GM12878 (cell line): Measurements from ENCODE around the gene CDK15. TPM values are rescaled to one million over a fixed set of nuclear protein-coding genes. Genes with fewer than 3 reads are reported as not detected.

Experiments used
- ATAC-seq: fragments of 200-7000 bp; cut with Tn5 transposase; 3 replicates; pipeline ENCODE4 v1.9.1; 2020; ENCODE audit warnings: mild to moderate bottlenecking, moderate library complexity
- BruUV-seq: library from RNA; stranded (reverse); fragments of 400-500 nt; replicated peaks from 2 replicates; lab custom pipeline; 2021; lab: Mats Ljungman, UMichigan
- CTCF ChIA-PET: fragments of 300-600 bp; sonication (Branson Sonifier 250); formaldehyde crosslinking; extraction: SDS; loops from one replicate; lab custom pipeline; 2021; ENCODE audit warnings: inconsistent platforms; lab: Yijun Ruan, JAX
- POLR2A ChIA-PET: fragments of 350-600 bp; formaldehyde crosslinking; extraction: SDS; loops from one replicate; lab custom pipeline; 2021; ENCODE audit warnings: inconsistent platforms; lab: Charles Lee
- RAD21 ChIA-PET: fragments of 300-600 bp; sonication (Branson Sonifier 250); formaldehyde crosslinking; loops from one replicate; lab custom pipeline; 2023; ENCODE audit warnings: antibody characterized with exemption; ENCODE audit not compliant: unreplicated experiment; lab: Charles Lee
- SMC1A ChIA-PET: fragments of 300-600 bp; sonication (Branson Sonifier 250); formaldehyde crosslinking; loops from one replicate; lab custom pipeline; 2023; ENCODE audit not compliant: unreplicated experiment, uncharacterized antibody; lab: Charles Lee
- DNase-seq: peaks from one replicate; pipeline ENCODE4 v3.0.0-alpha.2; 2011; ENCODE audit warnings: low read depth, low spot score
- FAIRE-seq: peaks from 3 replicates; lab custom pipeline; 2011; peaks lifted over from hg19 to GRCh38; lab: Jason Lieb, UNC
- H2AFZ ChIP-seq: 2 replicates; pipeline ENCODE4 v1.6.0; 2011; ENCODE audit warnings: low read depth, low read length, control low read depth; ENCODE audit not compliant: control insufficient read depth
- H3K27ac ChIP-seq: 2 replicates; pipeline ENCODE4 v1.5.1; 2011; ENCODE audit warnings: control low read depth; ENCODE audit not compliant: control insufficient read depth, insufficient read depth
- H3K27me3 ChIP-seq, 2 experiments: replicated peaks in 1 of 2; 2 replicates each; pipeline versions ENCODE4 v1.6.0 to v1.6.1; 2011; ENCODE audit warnings: low read length in 1 of 2; ENCODE audit not compliant: control insufficient read depth in 2 of 2, insufficient read depth in 2 of 2
- H3K36me3 ChIP-seq, 2 experiments: 2 replicates each; pipeline ENCODE4 v1.5.1; 2011; ENCODE audit warnings: low read length in 1 of 2; ENCODE audit not compliant: control insufficient read depth in 2 of 2, insufficient read depth in 2 of 2
- H3K4me1 ChIP-seq: 2 replicates; pipeline ENCODE4 v1.6.1; 2011; ENCODE audit warnings: mild to moderate bottlenecking, low read length, moderate library complexity, mixed read lengths; ENCODE audit not compliant: control insufficient read depth, insufficient read depth
- H3K4me2 ChIP-seq: 2 replicates; pipeline ENCODE4 v1.6.0; 2011; ENCODE audit warnings: control low read depth; ENCODE audit not compliant: control insufficient read depth, insufficient read depth
- H3K4me3 ChIP-seq: fragments of 200-600 bp; sonication (generic); 2 replicates; pipeline ENCODE4 v1.5.1; 2016
- H3K79me2 ChIP-seq: 2 replicates; pipeline ENCODE4 v1.6.0; 2011; ENCODE audit warnings: low read length; ENCODE audit not compliant: control insufficient read depth, insufficient read depth
- H3K9ac ChIP-seq: 2 replicates; pipeline ENCODE4 v1.8.0; 2011; ENCODE audit warnings: low read length, control low read depth, mixed read lengths; ENCODE audit not compliant: control insufficient read depth, insufficient read depth
- H3K9me3 ChIP-seq: replicated peaks from 3 replicates; pipeline ENCODE4 v1.5.1; 2011; ENCODE audit warnings: mild to moderate bottlenecking, low read length; ENCODE audit not compliant: control insufficient read depth, insufficient read depth
- H4K20me1 ChIP-seq: 2 replicates; pipeline ENCODE4 v1.6.0; 2011; ENCODE audit not compliant: control insufficient read depth, insufficient read depth
- BHLHE40 ChIP-seq, 2 experiments: fragments of 450-650 bp in 1 of 2; IDR thresholded peaks; 2 replicates each; pipeline ENCODE4 v1.6.1; 2011 to 2017; ENCODE audit warnings: low read depth in 2 of 2, borderline replicate concordance in 1 of 2, improper control_type of control experiment in 1 of 2, low read length in 1 of 2, mild to moderate bottlenecking in 1 of 2
- CHD1 ChIP-seq: IDR thresholded peaks from 2 replicates; pipeline ENCODE4 v1.6.1; 2012; ENCODE audit warnings: low read depth, low read length, improper control_type of control experiment
- ETV6 ChIP-seq, 2 experiments: fragments of 450-650 bp in 1 of 2; IDR thresholded peaks in 1 of 2; conservative IDR thresholded peaks in 1 of 2; 2 replicates each; pipeline ENCODE4 v1.6.1; 2014; ENCODE audit warnings: antibody characterized with exemption in 1 of 2, borderline replicate concordance in 1 of 2, low read depth in 1 of 2, mild to moderate bottlenecking in 1 of 2, moderate library complexity in 1 of 2
- FOS ChIP-seq: IDR thresholded peaks from 3 replicates; pipeline ENCODE4 v1.6.1; 2011; ENCODE audit warnings: borderline replicate concordance; ENCODE audit not compliant: insufficient read length; ENCODE audit errors: extremely low read depth
- FOXM1 ChIP-seq: IDR thresholded peaks from 2 replicates; pipeline ENCODE4 v1.6.1; 2012; ENCODE audit warnings: low read depth, mild to moderate bottlenecking, inconsistent platforms, low read length, moderate library complexity
- HCFC1 ChIP-seq: fragments of 150-350 bp; IDR thresholded peaks from 2 replicates; pipeline ENCODE4 v1.6.1; 2014; ENCODE audit warnings: low read length
- HSF1 ChIP-seq: fragments of 150-350 bp; IDR thresholded peaks from 2 replicates; pipeline ENCODE4 v1.6.1; 2014; ENCODE audit warnings: mild to moderate bottlenecking, low read depth, low read length
- MTA3 ChIP-seq: IDR thresholded peaks from 2 replicates; pipeline ENCODE4 v1.6.1; 2012; ENCODE audit warnings: low read length, inconsistent platforms, borderline replicate concordance
- MYC ChIP-seq: IDR thresholded peaks from 2 replicates; pipeline ENCODE4 v1.6.1; 2011; ENCODE audit warnings: mild to moderate bottlenecking, low read length, moderate library complexity, inconsistent platforms; ENCODE audit not compliant: insufficient read depth, insufficient replicate concordance, insufficient read length, severe bottlenecking
- NFXL1 ChIP-seq: fragments of 450-650 bp; IDR thresholded peaks from 2 replicates; pipeline ENCODE4 v1.6.1; 2017; ENCODE audit warnings: antibody characterized with exemption, mild to moderate bottlenecking, borderline replicate concordance
- NR2F1 ChIP-seq: fragments of 450-650 bp; conservative IDR thresholded peaks from 2 replicates; pipeline ENCODE4 v1.6.1; 2017; ENCODE audit warnings: mild to moderate bottlenecking
- PAX8 ChIP-seq: fragments of 450-650 bp; IDR thresholded peaks from 2 replicates; pipeline ENCODE4 v1.6.1; 2017; ENCODE audit warnings: mild to moderate bottlenecking, moderate library complexity
- PKNOX1 ChIP-seq: fragments of 450-650 bp; IDR thresholded peaks from 2 replicates; pipeline ENCODE4 v1.6.1; 2016; ENCODE audit warnings: mild to moderate bottlenecking
- SUZ12 ChIP-seq: fragments of 200-600 bp; sonication (generic); IDR thresholded peaks from one replicate; pipeline ENCODE4 v1.6.1; 2018; ENCODE audit warnings: antibody characterized with exemption, mild to moderate bottlenecking; ENCODE audit not compliant: unreplicated experiment
- YBX1 ChIP-seq: fragments of 450-650 bp; IDR thresholded peaks from 2 replicates; pipeline ENCODE4 v1.6.1; 2016; ENCODE audit warnings: antibody characterized with exemption
- ZBTB33 ChIP-seq: fragments of 450-650 bp; IDR thresholded peaks from 2 replicates; pipeline ENCODE4 v1.6.1; 2017; ENCODE audit warnings: mild to moderate bottlenecking
- WGBS: methylation state at CpG from one replicate; pipeline ENCODE4 v1.1.6; 2016; ENCODE audit warnings: low lambda C conversion rate; ENCODE audit not compliant: insufficient replicate concordance, insufficient coverage; ENCODE audit errors: missing lambda C conversion rate; 5-methylcytosine and 5-hydroxymethylcytosine counted together
- in situ Hi-C: fragments of 300-500 bp; cut with MboI; formaldehyde crosslinking; loops from 9 replicates; pipeline ENCODE4 v1.14.3; 2018; ENCODE audit warnings: mixed read lengths
- intact Hi-C: fragments of 100-400 bp; cut with micrococcal nuclease; formaldehyde crosslinking; loops from one replicate; pipeline ENCODE4 v1.14.2; 2022; ENCODE audit not compliant: unreplicated experiment
- polyA plus RNA-seq, 11 experiments: library from polyadenylated mRNA; depleted of rRNA in 4 of 11; unstranded in 6 of 11; stranded (reverse) in 5 of 11; fragments of >200 nt; fragmentation: Nextera tagmentation in 4 of 11; fragmentation: Illumina TruSeq in 1 of 11; extraction: Ambion mirVana in 4 of 11; extraction: Trizol in 1 of 11; gene quantifications; 1 replicate in 1 of 11; 2 replicates in 10 of 11; pipeline versions ENCODE4 v1.2.1 to v1.2.3, GENCODE V29; 2011 to 2016; ENCODE audit warnings: inconsistent platforms in 2 of 11, missing spikeins in 2 of 11, low read depth in 1 of 11
- total RNA-seq, 4 experiments: library from RNA; depleted of rRNA in 3 of 4; stranded (reverse); fragments of >200 nt in 3 of 4; fragmentation: Illumina TruSeq in 1 of 4; extraction: Trizol in 1 of 4; gene quantifications; 2 replicates each; pipeline versions ENCODE4 v1.2.1 to v1.2.3, GENCODE V29; 2013 to 2021

The CDK15 gene
- total and polyA plus RNA-seq, 10 of the 15 experiments (the other 5 are each of a cell fraction or from before 2014, with no cell fraction given), result 0.01 to 0.04 TPM; not detected in 8

- intact Hi-C loops (no loop called here), in situ Hi-C loops (no loop called here)
- H3K9me3 ChIP-seq, result no peaks in the 10 kb centered on the region
- POLR2A ChIA-PET, result interaction anchor here (0.7 kb wide), 1 partner anchor 12 kb away, joined by 3 read pairs; no protein-coding TSS in a partner anchor
- no peak overlapping the region for H3K4me3 ChIP-seq
- no peak for DNase-seq
- WGBS, result 66% methylated on average over 5 of the region's 5 CpGs
- BruUV-seq, result no TSS peak
- H3K9ac ChIP-seq, result no peak overlapping the region
- no peak for TF ChIP-seq ZBTB33
- no peak for TF ChIP-seq HCFC1
- no peak for TF ChIP-seq MYC
- TF ChIP-seq FOS, result no peak
- no peak for TF ChIP-seq HSF1
- TF ChIP-seq PAX8, result no peak
- no peak for TF ChIP-seq FOXM1
- no peak for TF ChIP-seq SUZ12
- TF ChIP-seq NR2F1, result no peak
- TF ChIP-seq MTA3, result no peak
- TF ChIP-seq PKNOX1, result no peak
- TF ChIP-seq CHD1, result no peak
- TF ChIP-seq BHLHE40 (IDR thresholded peaks at IDR 0.05; ENCODE audit: borderline replicate concordance in 1 of 2, low read depth in 2 of 2, low read length in 1 of 2), result no peak
- TF ChIP-seq NFXL1, result no peak
- no peak for TF ChIP-seq ETV6 (conservative IDR thresholded peaks at IDR 0.05 in 1 of 2, IDR thresholded peaks at IDR 0.05 in 1 of 2; ENCODE audit: borderline replicate concordance in 1 of 2, low read depth in 1 of 2)
- no peak for TF ChIP-seq YBX1
- CTCF ChIA-PET, result interaction anchor here (2.6 kb wide), 1 partner anchor 11 kb away, joined by 10 read pairs; no protein-coding TSS in a partner anchor
- no peak overlapping the region for H3K27ac ChIP-seq
- no peak for ATAC-seq
- FAIRE-seq, result no peak
- no peaks in the 10 kb centered on the region for H3K79me2 ChIP-seq
- H2AFZ ChIP-seq, result no peak overlapping the region
- no peaks in the 10 kb centered on the region for H4K20me1 ChIP-seq
- H3K4me1 ChIP-seq, result no peaks in the 10 kb centered on the region
- no peaks in the 10 kb centered on the region for H3K27me3 ChIP-seq
- no peak overlapping the region for H3K4me2 ChIP-seq
- no peaks in the 10 kb centered on the region for H3K36me3 ChIP-seq
- SMC1A ChIA-PET, result no interaction called here
- RAD21 ChIA-PET, result no interaction called here
Measured at GRCh38 chr2:201871471-201871870, 65.1 kb downstream of the CDK15 start.
